CD4-positive, alpha-beta memory T cell (primary cell): ENCODE results near the gene CEACAM18. TPM values are rescaled to one million over a fixed set of nuclear protein-coding genes. Genes with fewer than 3 reads are reported as not detected.

Experiments used
- CTCF ChIA-PET: fragments of 350-600 bp; sonication (Branson Sonifier 250); formaldehyde crosslinking; loops from one replicate; lab custom pipeline; 2021; ENCODE audit warnings: inconsistent platforms; ENCODE audit not compliant: partially characterized antibody; lab: Charles Lee
- POLR2A ChIA-PET: fragments of 350-600 bp; sonication (Branson Sonifier 250); formaldehyde crosslinking; loops from one replicate; lab custom pipeline; 2021; ENCODE audit not compliant: partially characterized antibody; lab: Charles Lee
- DNase-seq, 5 donors: peaks; one replicate each; pipeline versions ENCODE4 v3.0.0 to v3.0.0-alpha.2; 2020 to 2022; ENCODE audit warnings: mixed read lengths in 1 of 5
- H3K27ac ChIP-seq: one replicate; pipeline ENCODE4 v1.7.0; 2013; ENCODE audit warnings: low read depth, low read length
- H3K27me3 ChIP-seq: 2 replicates; pipeline ENCODE4 v1.7.0; 2013; ENCODE audit warnings: mild to moderate bottlenecking, low read length, moderate library complexity; ENCODE audit not compliant: insufficient read depth
- H3K36me3 ChIP-seq: 2 replicates; pipeline ENCODE4 v1.7.0; 2013; ENCODE audit warnings: mild to moderate bottlenecking, low read length, moderate library complexity; ENCODE audit not compliant: insufficient read depth
- H3K4me1 ChIP-seq: 2 replicates; pipeline ENCODE4 v1.7.0; 2013; ENCODE audit warnings: mild to moderate bottlenecking, low read length, moderate library complexity; ENCODE audit not compliant: insufficient read depth
- H3K4me3 ChIP-seq, 2 donors: one replicate each; pipeline ENCODE4 v1.7.0; 2013; ENCODE audit warnings: low read length in 2 of 2, mild to moderate bottlenecking in 1 of 2
- H3K9me3 ChIP-seq, 2 donors: one replicate each; pipeline ENCODE4 v1.7.0; 2013; ENCODE audit warnings: low read length in 2 of 2, control low read depth in 1 of 2; ENCODE audit not compliant: control insufficient read depth in 1 of 2
- H3K27ac Mint-ChIP-seq, 7 donors: one replicate each; pipeline ENCODE4 v1.8.0; 2020 to 2021; ENCODE audit warnings: mixed read lengths in 7 of 7, mild to moderate bottlenecking in 6 of 7, inconsistent platforms in 3 of 7, moderate library complexity in 3 of 7
- H3K27me3 Mint-ChIP-seq, 2 donors: one replicate each; pipeline ENCODE4 v1.8.0; 2020 to 2021; ENCODE audit warnings: mixed read lengths in 2 of 2
- H3K36me3 Mint-ChIP-seq, 2 donors: one replicate each; pipeline ENCODE4 v1.8.0; 2020 to 2021; ENCODE audit warnings: mixed read lengths in 2 of 2, inconsistent platforms in 1 of 2, mild to moderate bottlenecking in 1 of 2
- H3K4me1 Mint-ChIP-seq, 4 donors: one replicate each; pipeline ENCODE4 v1.8.0; 2020 to 2021; ENCODE audit warnings: mixed read lengths in 4 of 4, mild to moderate bottlenecking in 1 of 4
- H3K4me3 Mint-ChIP-seq, 8 donors: one replicate each; pipeline ENCODE4 v1.8.0; 2020 to 2021; ENCODE audit warnings: mixed read lengths in 8 of 8, mild to moderate bottlenecking in 7 of 8, moderate library complexity in 6 of 8, inconsistent platforms in 3 of 8
- H3K9me3 Mint-ChIP-seq, 8 donors: one replicate each; pipeline ENCODE4 v1.8.0; 2020 to 2021; ENCODE audit warnings: mixed read lengths in 8 of 8, mild to moderate bottlenecking in 5 of 8, inconsistent platforms in 3 of 8, moderate library complexity in 1 of 8
- intact Hi-C: fragments of 100-400 bp; cut with micrococcal nuclease; formaldehyde crosslinking; loops from one replicate; pipeline ENCODE4 v1.15.1; 2023
- polyA plus RNA-seq, 2 donors: library from polyadenylated mRNA; unstranded; fragments of 300-500 nt; fragmentation: Illumina TruSeq; gene quantifications; one replicate each; pipeline ENCODE4 v1.2.3, GENCODE V29; 2021
- total RNA-seq, 2 experiments: library from RNA; stranded (reverse); gene quantifications; one replicate each; pipeline ENCODE4 v1.2.3, GENCODE V29; 2021

CEACAM18 gene
- total and polyA plus RNA-seq, 4 experiments from 2014 or later: not detected

DNA sequence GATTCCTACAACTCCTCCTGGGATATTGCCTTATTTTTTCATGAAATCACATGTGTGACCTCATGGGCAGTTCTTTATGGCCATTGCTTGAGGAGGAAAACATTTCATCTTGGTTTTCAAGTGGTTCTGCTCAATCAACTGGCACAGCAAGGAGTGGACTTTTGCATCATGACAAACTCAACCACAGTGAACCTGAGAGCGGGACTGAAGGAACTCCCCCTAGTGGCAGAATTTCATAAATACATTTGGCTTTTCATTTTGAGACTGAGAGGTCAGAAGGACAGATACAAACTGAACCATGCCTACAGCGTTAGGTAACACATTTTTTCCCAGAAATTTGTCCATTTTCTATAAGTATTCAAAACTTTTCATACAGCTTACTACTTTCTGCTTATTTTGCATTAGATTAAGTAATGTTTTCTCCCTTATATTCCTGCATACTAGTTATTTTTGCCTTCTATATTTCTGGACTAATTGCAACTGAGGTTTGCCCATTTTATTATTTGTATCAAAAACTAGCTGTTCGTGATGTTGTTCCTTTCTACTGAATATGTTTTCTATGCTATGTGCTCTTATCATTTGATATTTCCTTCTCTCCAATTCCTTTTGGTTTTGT lies 36.6 kb downstream of the CEACAM18 start:
- Mint-ChIP-seq H3K36me3 (no peaks in the 10 kb centered on the region), H3K9me3 (peaks cover 0 to 6% (median under 1%) of the 10 kb centered on the region in 8 donors), H3K27ac (peak overlapping the region in 1 of 7 donors; percentile 57), H3K4me1 (no peaks in the 10 kb centered on the region), H3K27me3 (peaks cover 21 to 22% of the 10 kb centered on the region in 2 donors), H3K4me3 (no peak overlapping the region)
- DNase-seq: peak; percentile 33 to 44 (median 38)
- Histone ChIP-seq H3K9me3 (no peaks in the 10 kb centered on the region), H3K27me3 (peaks cover 4% of the 10 kb centered on the region), H3K36me3 (no peaks in the 10 kb centered on the region), H3K27ac (no peak overlapping the region), H3K4me3 (no peak overlapping the region), H3K4me1 (no peaks in the 10 kb centered on the region)
- CTCF ChIA-PET: interaction anchor here (0.9 to 4.7 kb wide), 14 partner anchors 8 to 177 kb away, joined by 3 to 51 read pairs (median 4); partner anchors contain the start of gene SIGLEC10
- intact Hi-C loops: loop anchor here (1.0 kb wide), 2 partner anchors 42 to 177 kb away; no protein-coding TSS in a partner anchor
- POLR2A ChIA-PET: no interaction called here

DNA sequence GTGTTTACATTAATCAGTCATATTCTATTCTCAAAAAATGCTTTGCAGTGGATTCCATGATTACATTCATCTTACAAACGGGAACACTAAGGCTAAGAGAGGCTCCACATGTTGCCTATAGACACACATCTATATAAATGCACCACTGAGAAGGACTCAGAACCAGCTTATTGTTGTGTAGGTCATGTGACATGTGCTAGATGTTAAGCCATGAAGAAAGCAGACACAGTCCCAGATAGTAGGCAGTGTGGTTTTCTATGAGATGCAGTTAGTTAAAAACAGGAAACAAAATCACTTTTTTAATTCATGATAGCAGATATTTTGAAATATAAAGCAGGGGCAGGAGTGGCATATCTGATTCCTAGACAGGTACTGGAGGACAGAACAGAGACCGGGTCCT lies 42.4 kb downstream of the CEACAM18 start:
- no peaks in the 10 kb centered on the region for H3K4me1 Mint-ChIP-seq
- DNase-seq: no peak
- ChIA-PET POLR2A (no interaction called here), CTCF (no interaction called here)
- Histone ChIP-seq H3K4me1 (no peaks in the 10 kb centered on the region), H3K27me3 (no peaks in the 10 kb centered on the region), H3K4me3 (no peak overlapping the region), H3K36me3 (no peaks in the 10 kb centered on the region), H3K9me3 (no peaks in the 10 kb centered on the region), H3K27ac (no peak overlapping the region)
- intact Hi-C loops: no loop called here
- H3K36me3 Mint-ChIP-seq: no peaks in the 10 kb centered on the region
- H3K27me3 Mint-ChIP-seq: peaks cover 18 to 19% of the 10 kb centered on the region in 2 donors
- peaks cover 0 to 3% (median under 1%) of the 10 kb centered on the region in 8 donors for H3K9me3 Mint-ChIP-seq
- H3K4me3 Mint-ChIP-seq: no peak overlapping the region
- no peak overlapping the region for H3K27ac Mint-ChIP-seq

DNA sequence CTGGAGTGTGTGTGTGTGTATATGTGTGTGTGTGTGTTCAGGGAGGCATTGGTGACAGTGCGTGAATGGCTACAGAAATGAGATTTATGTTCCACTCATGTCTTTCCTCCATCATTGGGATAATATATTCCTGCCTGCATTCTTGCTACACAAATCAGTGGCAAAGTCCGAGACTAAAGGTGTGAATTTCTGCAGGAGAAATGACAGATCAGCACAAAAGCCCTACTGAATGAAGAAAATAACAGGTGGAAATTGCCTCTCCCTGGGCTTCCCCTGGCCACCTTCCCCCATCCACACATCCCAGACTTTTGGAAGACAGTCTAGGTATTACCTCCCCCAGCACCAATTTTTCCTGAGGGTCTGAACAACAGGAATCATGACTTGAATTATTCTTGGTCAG lies 43.0 kb downstream of the CEACAM18 start:
- H3K4me1 ChIP-seq: no peaks in the 10 kb centered on the region
- H3K9me3 ChIP-seq: no peaks in the 10 kb centered on the region
- ChIA-PET CTCF (no interaction called here), POLR2A (no interaction called here)
- Mint-ChIP-seq H3K4me1 (no peaks in the 10 kb centered on the region), H3K27me3 (peaks cover 18 to 19% of the 10 kb centered on the region in 2 donors), H3K27ac (no peak overlapping the region), H3K9me3 (peaks cover 0 to 3% (median under 1%) of the 10 kb centered on the region in 8 donors), H3K4me3 (no peak overlapping the region), H3K36me3 (no peaks in the 10 kb centered on the region)
- H3K27ac ChIP-seq: no peak overlapping the region
- DNase-seq: no peak
- no peak overlapping the region for H3K4me3 ChIP-seq
- H3K27me3 ChIP-seq: no peaks in the 10 kb centered on the region
- H3K36me3 ChIP-seq: no peaks in the 10 kb centered on the region
- intact Hi-C loops: no loop called here

DNA sequence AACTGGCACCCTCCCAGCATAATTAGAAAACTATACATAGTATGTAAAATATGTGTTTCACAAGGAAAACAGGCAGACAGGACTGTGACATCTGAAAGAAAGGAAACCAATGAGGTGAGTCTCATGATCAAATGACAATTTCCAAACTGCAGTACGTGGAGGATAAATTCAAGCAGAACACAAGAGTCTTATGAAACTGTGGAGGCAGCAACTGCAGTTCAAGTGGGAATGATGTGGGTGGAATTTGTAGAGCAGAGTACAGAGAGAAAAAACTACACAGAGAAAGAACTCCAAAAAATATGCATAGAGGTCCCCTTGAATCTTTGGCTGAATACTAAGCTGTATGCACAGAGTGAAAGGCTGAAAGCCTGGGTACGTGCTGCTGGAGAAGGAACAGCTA lies 43.4 kb downstream of the CEACAM18 start:
- Histone ChIP-seq H3K27ac (no peak overlapping the region), H3K27me3 (no peaks in the 10 kb centered on the region), H3K36me3 (no peaks in the 10 kb centered on the region), H3K9me3 (no peaks in the 10 kb centered on the region), H3K4me3 (no peak overlapping the region), H3K4me1 (no peaks in the 10 kb centered on the region)
- CTCF ChIA-PET: interaction anchor here (0.9 kb wide), 2 partner anchors 8 to 100 kb away, joined by 3 to 4 read pairs; no protein-coding TSS in a partner anchor
- no peak for DNase-seq
- Mint-ChIP-seq H3K27me3 (peaks cover 18 to 19% of the 10 kb centered on the region in 2 donors), H3K27ac (no peak overlapping the region), H3K4me3 (no peak overlapping the region), H3K4me1 (no peaks in the 10 kb centered on the region), H3K36me3 (no peaks in the 10 kb centered on the region), H3K9me3 (peaks cover 0 to 3% (median under 1%) of the 10 kb centered on the region in 8 donors)
- POLR2A ChIA-PET: no interaction called here
- intact Hi-C loops: no loop called here

DNA sequence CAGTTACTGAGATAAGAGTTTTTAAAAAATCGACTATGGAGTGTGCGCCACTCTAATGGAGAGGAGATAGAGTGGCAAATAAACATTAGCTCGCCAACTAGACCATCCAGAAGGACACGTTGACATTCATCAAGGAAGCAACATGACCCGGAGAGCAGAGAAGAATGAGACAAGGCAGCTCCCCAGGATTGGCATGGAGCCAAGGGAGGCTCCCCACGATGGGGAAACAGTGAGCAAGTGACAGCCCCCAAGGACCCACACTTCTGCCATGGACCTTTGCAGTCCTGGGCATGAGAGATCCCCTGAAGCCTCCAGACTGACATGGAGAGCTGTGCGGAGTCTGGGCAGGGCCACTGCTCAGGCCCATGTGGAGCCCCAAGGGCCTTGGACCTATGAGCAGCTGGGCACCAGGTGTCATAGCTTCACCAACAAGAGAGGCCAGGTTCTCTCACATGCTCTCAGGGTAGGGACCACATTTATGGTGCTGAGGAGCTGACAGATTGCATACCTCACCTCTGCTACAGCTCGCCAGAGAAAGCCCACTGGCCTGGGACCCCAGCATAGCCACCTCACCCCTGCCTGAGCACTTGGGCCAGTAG lies 46.4 kb downstream of the CEACAM18 start:
- CTCF ChIA-PET: interaction anchor here (1.7 kb wide), 1 partner anchor 8 kb away, joined by 3 read pairs; no protein-coding TSS in a partner anchor
- no peaks in the 10 kb centered on the region for H3K36me3 Mint-ChIP-seq

DNA sequence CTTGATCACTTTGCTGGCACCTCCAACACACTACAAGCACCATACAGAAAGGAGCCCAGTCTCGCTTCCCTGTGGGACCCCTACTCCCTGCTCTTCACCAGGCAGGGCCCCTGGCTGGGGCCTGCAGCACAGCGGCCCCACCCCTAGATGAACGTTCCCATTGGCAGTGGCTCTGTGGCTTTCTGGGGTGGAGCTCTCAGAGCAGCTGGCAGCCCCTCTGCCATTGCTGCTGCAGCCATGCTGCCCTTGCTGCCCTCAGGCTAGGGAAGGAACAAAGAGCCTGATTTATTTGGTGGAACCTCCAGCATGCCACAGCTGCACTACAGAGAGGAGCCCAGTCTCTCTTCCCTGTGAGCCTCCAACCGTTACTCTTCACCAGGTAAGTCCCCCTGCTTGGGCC lies 47.3 kb downstream of the CEACAM18 start:
- ChIA-PET POLR2A (no interaction called here), CTCF (interaction anchor here (1.7 kb wide), 1 partner anchor 9 kb away, joined by 3 read pairs; no protein-coding TSS in a partner anchor)
- Mint-ChIP-seq H3K9me3 (no peaks in the 10 kb centered on the region), H3K36me3 (no peaks in the 10 kb centered on the region), H3K4me3 (no peak overlapping the region), H3K27me3 (peaks cover 8 to 33% of the 10 kb centered on the region in 2 donors), H3K4me1 (no peaks in the 10 kb centered on the region), H3K27ac (no peak overlapping the region)
- intact Hi-C loops: no loop called here
- Histone ChIP-seq H3K27ac (no peak overlapping the region), H3K36me3 (no peaks in the 10 kb centered on the region), H3K9me3 (no peaks in the 10 kb centered on the region), H3K27me3 (peaks cover 3% of the 10 kb centered on the region), H3K4me1 (no peaks in the 10 kb centered on the region), H3K4me3 (no peak overlapping the region)
- DNase-seq: no peak

More for the DNA sequence above, 46.4 kb downstream of the CEACAM18 start:
- H3K9me3 Mint-ChIP-seq: no peaks in the 10 kb centered on the region
- H3K9me3 ChIP-seq: no peaks in the 10 kb centered on the region
- no peaks in the 10 kb centered on the region for H3K4me1 Mint-ChIP-seq
- no peaks in the 10 kb centered on the region for H3K4me1 ChIP-seq
- intact Hi-C loops: no loop called here
- DNase-seq: no peak
- H3K4me3 ChIP-seq: no peak overlapping the region
- H3K4me3 Mint-ChIP-seq: no peak overlapping the region
- peaks cover 3% of the 10 kb centered on the region for H3K27me3 ChIP-seq
- POLR2A ChIA-PET: no interaction called here
- H3K27ac ChIP-seq: no peak overlapping the region
- H3K27me3 Mint-ChIP-seq: peaks cover 11 to 32% of the 10 kb centered on the region in 2 donors
- no peak overlapping the region for H3K27ac Mint-ChIP-seq
- no peaks in the 10 kb centered on the region for H3K36me3 ChIP-seq

DNA sequence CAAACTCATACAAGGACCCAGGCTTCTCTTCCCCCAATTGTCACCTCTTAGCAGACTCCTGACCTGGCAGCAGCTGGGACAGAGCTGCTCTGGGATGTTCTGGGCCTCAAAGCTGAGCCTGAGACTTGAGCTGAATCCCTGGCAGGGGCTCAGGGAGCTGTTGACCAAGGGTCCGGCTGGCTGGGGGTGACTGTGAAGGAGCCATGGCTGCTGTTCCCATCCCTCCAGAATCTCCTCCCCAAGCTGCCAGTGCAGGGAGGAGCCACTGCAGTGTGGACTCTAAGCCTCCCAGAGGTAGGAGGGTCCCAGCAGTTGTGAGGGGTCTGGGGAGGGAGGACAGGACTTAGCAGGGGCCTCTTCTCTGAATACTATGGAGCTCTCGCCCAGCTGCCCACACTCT lies 51.0 kb downstream of the CEACAM18 start:
- Histone ChIP-seq H3K36me3 (no peaks in the 10 kb centered on the region), H3K9me3 (no peaks in the 10 kb centered on the region), H3K27ac (no peak overlapping the region), H3K27me3 (peaks cover 3% of the 10 kb centered on the region), H3K4me1 (no peaks in the 10 kb centered on the region), H3K4me3 (no peak overlapping the region)
- Mint-ChIP-seq H3K4me3 (no peak overlapping the region), H3K27ac (no peak overlapping the region), H3K9me3 (peaks cover 0 to 2% (median 0%) of the 10 kb centered on the region in 8 donors), H3K4me1 (no peaks in the 10 kb centered on the region), H3K27me3 (peaks cover 17 to 43% of the 10 kb centered on the region in 2 donors), H3K36me3 (no peaks in the 10 kb centered on the region)
- ChIA-PET CTCF (no interaction called here), POLR2A (no interaction called here)
- DNase-seq: no peak
- intact Hi-C loops: no loop called here
